Kidney epithelial cell (primary cell): Measurements from ENCODE around the gene NMT2. TPM values are rescaled to one million over a fixed set of nuclear protein-coding genes. Genes with fewer than 3 reads are reported as not detected.

Experiments used
- DNase-seq: peaks from one replicate; pipeline ENCODE4 v3.0.0-alpha.2; 2010; ENCODE audit warnings: low read depth
- H3K27me3 ChIP-seq: 2 replicates; pipeline ENCODE4 v1.6.0; 2011; ENCODE audit warnings: low read length; ENCODE audit not compliant: control insufficient read depth, insufficient read depth
- H3K36me3 ChIP-seq: 2 replicates; pipeline ENCODE4 v1.5.1; 2011; ENCODE audit warnings: low read length; ENCODE audit not compliant: control insufficient read depth, insufficient read depth
- H3K4me3 ChIP-seq: 2 replicates; pipeline ENCODE4 v1.5.1; 2011; ENCODE audit warnings: low read depth, mild to moderate bottlenecking, control low read depth, low read length
- CTCF ChIP-seq: IDR thresholded peaks from 2 replicates; pipeline ENCODE4 v1.5.1; 2011; ENCODE audit warnings: mild to moderate bottlenecking, moderate library complexity, low read length, control low read depth, inconsistent platforms; ENCODE audit not compliant: insufficient read depth, poor library complexity, severe bottlenecking
- total RNA-seq: library from RNA; depleted of rRNA; stranded (reverse); fragments of >200 nt; gene quantifications from 2 replicates; pipeline ENCODE4 v1.2.3, GENCODE V29; 2015

Gene NMT2
- total RNA-seq, 1 donor from 2014 or later: 8.0 TPM

GRCh38 chr10:15131330-15131729 lies 37.2 kb downstream of the NMT2 start:
- no peak for DNase-seq
- Histone ChIP-seq H3K27me3 (no peaks in the 10 kb centered on the region), H3K36me3 (no peaks in the 10 kb centered on the region), H3K4me3 (no peak overlapping the region)
- no peak for TF ChIP-seq CTCF

- DNase-seq: no peak
- no peak for TF ChIP-seq CTCF
- Histone ChIP-seq H3K36me3 (no peaks in the 10 kb centered on the region), H3K27me3 (no peaks in the 10 kb centered on the region), H3K4me3 (no peak overlapping the region)
Measured at GRCh38 chr10:15124908-15125307, 43.6 kb downstream of the NMT2 start.

- no peak for DNase-seq
- no peaks in the 10 kb centered on the region for H3K36me3 ChIP-seq
- TF ChIP-seq CTCF: no peak
Measured at GRCh38 chr10:15124190-15124589, 44.3 kb downstream of the NMT2 start.

GRCh38 chr10:15123749-15124184 lies 44.7 kb downstream of the NMT2 start:
- TF ChIP-seq CTCF: no peak
- H3K27me3 ChIP-seq: no peaks in the 10 kb centered on the region
- H3K36me3 ChIP-seq: no peaks in the 10 kb centered on the region
- no peak for DNase-seq
- H3K4me3 ChIP-seq: no peak overlapping the region

More at GRCh38 chr10:15124190-15124589, 44.3 kb downstream of the NMT2 start:
- no peak overlapping the region for H3K4me3 ChIP-seq
- H3K27me3 ChIP-seq: no peaks in the 10 kb centered on the region

- Histone ChIP-seq H3K36me3 (no peaks in the 10 kb centered on the region), H3K4me3 (no peak overlapping the region), H3K27me3 (no peaks in the 10 kb centered on the region)
- DNase-seq: no peak
- no peak for TF ChIP-seq CTCF
Measured at GRCh38 chr10:15122477-15123030, 45.9 kb downstream of the NMT2 start.

- no peaks in the 10 kb centered on the region for H3K27me3 ChIP-seq
- TF ChIP-seq CTCF: no peak
- no peaks in the 10 kb centered on the region for H3K36me3 ChIP-seq
- H3K4me3 ChIP-seq: no peak overlapping the region
- DNase-seq: no peak
Measured at GRCh38 chr10:15121707-15122106, 46.8 kb downstream of the NMT2 start.
